WTC11 (cell line): ENCODE data around the gene MDGA2. TPM values are rescaled to one million over a fixed set of nuclear protein-coding genes. Genes with fewer than 3 reads are reported as not detected.

Experiments
- ATAC-seq: fragments of 200-7000 bp; cut with Tn5 transposase; 2 replicates; pipeline ENCODE4 v1.10.0; 2021; ENCODE audit warnings: mild to moderate bottlenecking, moderate library complexity
- CTCF ChIA-PET: fragments of 300-600 bp; sonication (Branson Sonifier 250); formaldehyde crosslinking; loops from one replicate; lab custom pipeline; 2021; ENCODE audit warnings: antibody characterized with exemption; lab: Charles Lee
- POLR2A ChIA-PET: fragments of 350-600 bp; sonication (Branson Sonifier 250); formaldehyde crosslinking; loops from one replicate; lab custom pipeline; 2021; ENCODE audit warnings: antibody characterized with exemption; lab: Charles Lee
- DNase-seq: peaks from one replicate; pipeline ENCODE4 v3.0.0; 2021; ENCODE audit warnings: low spot score
- H3K27ac Mint-ChIP-seq: 2 replicates; pipeline ENCODE4 v1.8.0; 2021; ENCODE audit warnings: mixed read lengths
- H3K27me3 Mint-ChIP-seq: 2 replicates; pipeline ENCODE4 v1.8.0; 2021; ENCODE audit warnings: low read depth, mild to moderate bottlenecking, moderate library complexity, mixed read lengths
- H3K36me3 Mint-ChIP-seq: 2 replicates; pipeline ENCODE4 v1.8.0; 2021; ENCODE audit warnings: mixed read lengths
- H3K4me1 Mint-ChIP-seq: 2 replicates; pipeline ENCODE4 v1.8.0; 2022; ENCODE audit warnings: mixed read lengths
- H3K4me3 Mint-ChIP-seq: 2 replicates; pipeline ENCODE4 v1.8.0; 2021; ENCODE audit warnings: mild to moderate bottlenecking, moderate library complexity, mixed read lengths
- H3K9me3 Mint-ChIP-seq: 2 replicates; pipeline ENCODE4 v1.8.0; 2021; ENCODE audit warnings: mixed read lengths
- ARID4B ChIP-seq: sonication (generic); formaldehyde crosslinking; IDR thresholded peaks from 2 replicates; pipeline ENCODE4 v1.8.0; 2023; ENCODE audit warnings: missing genetic modification reagents, mild to moderate bottlenecking, borderline replicate concordance
- ATF1 ChIP-seq: sonication (generic); formaldehyde crosslinking; IDR thresholded peaks from 2 replicates; pipeline ENCODE4 v1.8.1; 2023; ENCODE audit warnings: mild to moderate bottlenecking, moderate library complexity, missing genetic modification reagents
- ERG ChIP-seq: fragments of 250-450 bp; sonication (Bioruptor Pico); IDR thresholded peaks from 2 replicates; pipeline ENCODE4 v1.8.0; 2021; ENCODE audit warnings: mild to moderate bottlenecking
- GTF2I ChIP-seq: fragments of 250-450 bp; sonication (Bioruptor Pico); conservative IDR thresholded peaks from 2 replicates; pipeline ENCODE4 v1.4.0; 2021; ENCODE audit warnings: mild to moderate bottlenecking
- IRF2 ChIP-seq: sonication (generic); formaldehyde crosslinking; IDR thresholded peaks from 2 replicates; pipeline ENCODE4 v1.8.0; 2022; ENCODE audit warnings: low read depth, missing genetic modification reagents, borderline replicate concordance
- MLX ChIP-seq: sonication (generic); formaldehyde crosslinking; IDR thresholded peaks from 2 replicates; pipeline ENCODE4 v1.8.1; 2023; ENCODE audit warnings: mild to moderate bottlenecking, missing genetic modification reagents, moderate library complexity
- NR2C2 ChIP-seq: sonication (generic); formaldehyde crosslinking; IDR thresholded peaks from 2 replicates; pipeline ENCODE4 v1.8.0; 2022; ENCODE audit warnings: mild to moderate bottlenecking, missing genetic modification reagents
- OVOL2 ChIP-seq: fragments of 250-450 bp; sonication (Bioruptor Pico); IDR thresholded peaks from 2 replicates; pipeline ENCODE4 v1.9.0; 2021; ENCODE audit warnings: mild to moderate bottlenecking, borderline replicate concordance
- RORB ChIP-seq: fragments of 250-450 bp; sonication (Bioruptor Pico); IDR thresholded peaks from 2 replicates; pipeline ENCODE4 v1.9.0; 2021; ENCODE audit warnings: mild to moderate bottlenecking
- TEAD4 ChIP-seq: sonication (generic); formaldehyde crosslinking; IDR thresholded peaks from 2 replicates; pipeline ENCODE4 v1.8.0; 2022; ENCODE audit warnings: mild to moderate bottlenecking, missing genetic modification reagents
- ZMAT4 ChIP-seq: fragments of 250-450 bp; sonication (Bioruptor Pico); IDR thresholded peaks from 2 replicates; pipeline ENCODE4 v1.9.0; 2021; ENCODE audit warnings: mild to moderate bottlenecking
- ZNF219 ChIP-seq: sonication (generic); formaldehyde crosslinking; IDR thresholded peaks from 2 replicates; pipeline ENCODE4 v1.8.0; 2023; ENCODE audit warnings: missing genetic modification reagents, mild to moderate bottlenecking, borderline replicate concordance
- ZNF281 ChIP-seq: sonication (generic); formaldehyde crosslinking; IDR thresholded peaks from 2 replicates; pipeline ENCODE4 v1.8.0; 2023; ENCODE audit warnings: mild to moderate bottlenecking, missing genetic modification reagents
- ZNF396 ChIP-seq: fragments of 250-450 bp; sonication (Bioruptor Pico); IDR thresholded peaks from 2 replicates; pipeline ENCODE4 v1.8.0; 2021; ENCODE audit warnings: mild to moderate bottlenecking, moderate library complexity, borderline replicate concordance
- ZNF671 ChIP-seq: fragments of 250-450 bp; sonication (Bioruptor Pico); IDR thresholded peaks from 2 replicates; pipeline ENCODE4 v1.8.0; 2021; ENCODE audit warnings: mild to moderate bottlenecking
- total RNA-seq: library from RNA; stranded (reverse); gene quantifications from 3 replicates; pipeline ENCODE4 v1.2.3, GENCODE V29; 2021
- TF ChIP-seq, protein P1 (sequence below): sonication (generic); formaldehyde crosslinking; IDR thresholded peaks from 2 replicates; pipeline ENCODE4 v1.8.1; 2022; ENCODE audit warnings: low read depth, mild to moderate bottlenecking, moderate library complexity, missing genetic modification reagents, borderline replicate concordance
- TF ChIP-seq, protein P2 (sequence below): sonication (generic); formaldehyde crosslinking; conservative IDR thresholded peaks from 2 replicates; pipeline ENCODE4 v1.8.1; 2022; ENCODE audit warnings: mild to moderate bottlenecking, missing genetic modification reagents
- TF ChIP-seq, protein P3 (sequence below): fragments of 200-600 bp; IDR thresholded peaks from 2 replicates; pipeline ENCODE4 v1.8.0; 2022; ENCODE audit warnings: antibody characterized with exemption
- TF ChIP-seq, protein P4 (sequence below): fragments of 250-450 bp; sonication (Bioruptor Pico); IDR thresholded peaks from 2 replicates; pipeline ENCODE4 v1.9.0; 2021; ENCODE audit warnings: mild to moderate bottlenecking

Gene MDGA2
- total RNA-seq, 1 experiment from 2014 or later: 4.9 TPM

GRCh38 chr14:46894476-46894875, 780.9 kb downstream of the MDGA2 start:
- DNase-seq: no peak
- no peak for ATAC-seq
- Mint-ChIP-seq H3K27me3 (no peaks in the 10 kb centered on the region), H3K27ac (no peak overlapping the region)
- TF ChIP-seq, protein P1, sequence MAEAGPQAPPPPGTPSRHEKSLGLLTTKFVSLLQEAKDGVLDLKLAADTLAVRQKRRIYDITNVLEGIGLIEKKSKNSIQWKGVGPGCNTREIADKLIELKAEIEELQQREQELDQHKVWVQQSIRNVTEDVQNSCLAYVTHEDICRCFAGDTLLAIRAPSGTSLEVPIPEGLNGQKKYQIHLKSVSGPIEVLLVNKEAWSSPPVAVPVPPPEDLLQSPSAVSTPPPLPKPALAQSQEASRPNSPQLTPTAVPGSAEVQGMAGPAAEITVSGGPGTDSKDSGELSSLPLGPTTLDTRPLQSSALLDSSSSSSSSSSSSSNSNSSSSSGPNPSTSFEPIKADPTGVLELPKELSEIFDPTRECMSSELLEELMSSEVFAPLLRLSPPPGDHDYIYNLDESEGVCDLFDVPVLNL (CRISPR knock-in tag): no peak
- TF ChIP-seq ZNF396 (CRISPR knock-in tag): no peak
- TF ChIP-seq ZMAT4: no peak
- no peak for TF ChIP-seq TEAD4
- TF ChIP-seq, protein P2, sequence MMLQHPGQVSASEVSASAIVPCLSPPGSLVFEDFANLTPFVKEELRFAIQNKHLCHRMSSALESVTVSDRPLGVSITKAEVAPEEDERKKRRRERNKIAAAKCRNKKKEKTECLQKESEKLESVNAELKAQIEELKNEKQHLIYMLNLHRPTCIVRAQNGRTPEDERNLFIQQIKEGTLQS: no peak
- TF ChIP-seq, all 79 proteins: peak for 0
- H3K4me1 Mint-ChIP-seq: no peaks in the 10 kb centered on the region
- no peak overlapping the region for H3K4me3 Mint-ChIP-seq
- H3K36me3 Mint-ChIP-seq: no peaks in the 10 kb centered on the region
- peaks cover 6% of the 10 kb centered on the region for H3K9me3 Mint-ChIP-seq
- ChIA-PET CTCF (no interaction called here), POLR2A (no interaction called here)

DNA sequence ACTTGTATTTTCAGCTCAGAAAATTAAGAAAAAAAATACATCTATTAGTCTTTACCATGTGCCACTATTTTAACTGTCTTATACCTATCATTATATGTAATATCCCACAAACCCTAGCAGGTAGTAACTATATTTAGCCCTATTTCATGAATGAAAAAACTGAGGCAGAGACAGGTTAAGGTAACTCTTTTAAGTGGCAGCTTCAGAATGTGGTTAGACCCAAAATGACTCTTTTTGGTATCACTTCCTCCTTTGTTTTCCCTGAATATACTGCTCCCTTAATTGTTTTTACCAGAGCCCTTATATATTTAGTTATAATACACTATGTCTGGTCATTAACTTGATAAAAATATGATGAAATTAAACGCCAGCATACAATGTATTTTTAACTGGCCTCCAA, 788.3 kb downstream of the MDGA2 start:
- no peaks in the 10 kb centered on the region for H3K27me3 Mint-ChIP-seq
- no peaks in the 10 kb centered on the region for H3K4me1 Mint-ChIP-seq
- 0 out of 2 replicates have a peak, but pooled peaks cover 8% of the 10 kb centered on the region for H3K9me3 Mint-ChIP-seq
- H3K36me3 Mint-ChIP-seq: no peaks in the 10 kb centered on the region; the same call in 1 of the 2 replicates
- DNase-seq: no peak
- ATAC-seq: no peak
- H3K4me3 Mint-ChIP-seq: no peak overlapping the region
- CTCF ChIA-PET: no interaction called here
- no peak overlapping the region for H3K27ac Mint-ChIP-seq
- POLR2A ChIA-PET: no interaction called here
- TF ChIP-seq GTF2I (CRISPR knock-in tag) (no peak), ZNF281 (CRISPR knock-in tag) (no peak), ZNF671 (CRISPR knock-in tag) (no peak), IRF2 (no peak), MLX (no peak), ERG (CRISPR knock-in tag) (no peak), OVOL2 (CRISPR knock-in tag) (no peak), ARID4B (CRISPR knock-in tag) (no peak), NR2C2 (no peak), ZNF219 (no peak), ATF1 (CRISPR knock-in tag) (no peak), RORB (CRISPR knock-in tag) (no peak)
- TF ChIP-seq, protein P3, sequence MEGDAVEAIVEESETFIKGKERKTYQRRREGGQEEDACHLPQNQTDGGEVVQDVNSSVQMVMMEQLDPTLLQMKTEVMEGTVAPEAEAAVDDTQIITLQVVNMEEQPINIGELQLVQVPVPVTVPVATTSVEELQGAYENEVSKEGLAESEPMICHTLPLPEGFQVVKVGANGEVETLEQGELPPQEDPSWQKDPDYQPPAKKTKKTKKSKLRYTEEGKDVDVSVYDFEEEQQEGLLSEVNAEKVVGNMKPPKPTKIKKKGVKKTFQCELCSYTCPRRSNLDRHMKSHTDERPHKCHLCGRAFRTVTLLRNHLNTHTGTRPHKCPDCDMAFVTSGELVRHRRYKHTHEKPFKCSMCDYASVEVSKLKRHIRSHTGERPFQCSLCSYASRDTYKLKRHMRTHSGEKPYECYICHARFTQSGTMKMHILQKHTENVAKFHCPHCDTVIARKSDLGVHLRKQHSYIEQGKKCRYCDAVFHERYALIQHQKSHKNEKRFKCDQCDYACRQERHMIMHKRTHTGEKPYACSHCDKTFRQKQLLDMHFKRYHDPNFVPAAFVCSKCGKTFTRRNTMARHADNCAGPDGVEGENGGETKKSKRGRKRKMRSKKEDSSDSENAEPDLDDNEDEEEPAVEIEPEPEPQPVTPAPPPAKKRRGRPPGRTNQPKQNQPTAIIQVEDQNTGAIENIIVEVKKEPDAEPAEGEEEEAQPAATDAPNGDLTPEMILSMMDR: no peak
- TF ChIP-seq, protein P4, sequence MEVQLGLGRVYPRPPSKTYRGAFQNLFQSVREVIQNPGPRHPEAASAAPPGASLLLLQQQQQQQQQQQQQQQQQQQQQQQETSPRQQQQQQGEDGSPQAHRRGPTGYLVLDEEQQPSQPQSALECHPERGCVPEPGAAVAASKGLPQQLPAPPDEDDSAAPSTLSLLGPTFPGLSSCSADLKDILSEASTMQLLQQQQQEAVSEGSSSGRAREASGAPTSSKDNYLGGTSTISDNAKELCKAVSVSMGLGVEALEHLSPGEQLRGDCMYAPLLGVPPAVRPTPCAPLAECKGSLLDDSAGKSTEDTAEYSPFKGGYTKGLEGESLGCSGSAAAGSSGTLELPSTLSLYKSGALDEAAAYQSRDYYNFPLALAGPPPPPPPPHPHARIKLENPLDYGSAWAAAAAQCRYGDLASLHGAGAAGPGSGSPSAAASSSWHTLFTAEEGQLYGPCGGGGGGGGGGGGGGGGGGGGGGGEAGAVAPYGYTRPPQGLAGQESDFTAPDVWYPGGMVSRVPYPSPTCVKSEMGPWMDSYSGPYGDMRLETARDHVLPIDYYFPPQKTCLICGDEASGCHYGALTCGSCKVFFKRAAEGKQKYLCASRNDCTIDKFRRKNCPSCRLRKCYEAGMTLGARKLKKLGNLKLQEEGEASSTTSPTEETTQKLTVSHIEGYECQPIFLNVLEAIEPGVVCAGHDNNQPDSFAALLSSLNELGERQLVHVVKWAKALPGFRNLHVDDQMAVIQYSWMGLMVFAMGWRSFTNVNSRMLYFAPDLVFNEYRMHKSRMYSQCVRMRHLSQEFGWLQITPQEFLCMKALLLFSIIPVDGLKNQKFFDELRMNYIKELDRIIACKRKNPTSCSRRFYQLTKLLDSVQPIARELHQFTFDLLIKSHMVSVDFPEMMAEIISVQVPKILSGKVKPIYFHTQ: no peak
